ENCODE results near the gene BRPF1. TPM values are rescaled to one million over a fixed set of nuclear protein-coding genes. Genes with fewer than 3 reads are reported as not detected.

The BRPF1 gene
- total RNA-seq, 3 donors from 2014 or later: 14.7 to 19.7 (median 19.3) TPM

GRCh38 chr3:9792405-9793160 lies 61.0 kb downstream of the BRPF1 start, which contains the start of the genes ARPC4 and TADA3:
TSS of gene ARPC4 (plus strand) at chr3:9793082. CDS start at chr3:9793122, 40 bp downstream.
TSS of gene TADA3 (minus strand) at chr3:9792473. CDS start at chr3:9791466, 1,007 bp downstream.
- Histone ChIP-seq H3K27me3 (no peaks in the 10 kb centered on the region), H3K36me3 (no peaks in the 10 kb centered on the region), H3K27ac (peak within 1 kb of the TSS; percentile 99), H3K9me3 (no peaks in the 10 kb centered on the region), H3K4me3 (peak within 1 kb of the TSS; percentile 91 to 100 (median 100)), H3K4me1 (peaks cover 0 to 11% of the 10 kb centered on the region in 2 donors)
- intact Hi-C loops (cut with DNase I; ENCODE audit: low total_unique reads): loop anchor here (5.0 to 10.0 kb wide), 2 partner anchors 398 to 1550 kb away; partner anchors contain the start of gene SETD5
- TF ChIP-seq POLR2AphosphoS5 (IDR thresholded peaks at IDR 0.05) (peak; percentile 73 to 80 (median 75)), POLR2A (IDR thresholded peaks at IDR 0.05) (peak; percentile 67), CTCF (IDR thresholded peaks at IDR 0.05) (peak in 2 of 3 donors; percentile 28 to 40)
- DNase-seq (ENCODE audit: low spot score in 2 of 2): peak; percentile 87 to 88

GRCh38 chr3:9793161-9793781 lies 61.7 kb downstream of the BRPF1 start:
- intact Hi-C loops (cut with DNase I; ENCODE audit: low total_unique reads): loop anchor here (5.0 to 10.0 kb wide), 2 partner anchors 398 to 1549 kb away; partner anchors contain the start of gene SETD5
- H3K27ac ChIP-seq: peak overlapping the region; percentile 99
- H3K4me3 ChIP-seq: peak overlapping the region; percentile 91 to 100 (median 100)
- H3K27me3 ChIP-seq: no peaks in the 10 kb centered on the region
- peaks cover 2% of the 10 kb centered on the region for H3K36me3 ChIP-seq
- TF ChIP-seq POLR2A (IDR thresholded peaks at IDR 0.05): no peak
- no peak for TF ChIP-seq POLR2AphosphoS5 (IDR thresholded peaks at IDR 0.05)
- TF ChIP-seq CTCF (IDR thresholded peaks at IDR 0.05): no peak
- H3K4me1 ChIP-seq: peaks cover 0 to 11% of the 10 kb centered on the region in 2 donors
- no peak for DNase-seq (ENCODE audit: low spot score in 2 of 2)
- H3K9me3 ChIP-seq: no peaks in the 10 kb centered on the region

GRCh38 chr3:9794400-9794799 lies 62.9 kb downstream of the BRPF1 start:
- Histone ChIP-seq H3K9me3 (no peaks in the 10 kb centered on the region), H3K27ac (no peak overlapping the region), H3K36me3 (peaks cover 5% of the 10 kb centered on the region), H3K4me1 (peaks cover 0 to 11% of the 10 kb centered on the region in 2 donors), H3K27me3 (no peaks in the 10 kb centered on the region), H3K4me3 (peak overlapping the region in 1 of 3 donors; percentile 100)
- TF ChIP-seq POLR2AphosphoS5 (IDR thresholded peaks at IDR 0.05) (no peak), CTCF (IDR thresholded peaks at IDR 0.05) (no peak), POLR2A (IDR thresholded peaks at IDR 0.05) (no peak)
- no peak for DNase-seq (ENCODE audit: low spot score in 2 of 2)
- intact Hi-C loops (cut with DNase I; ENCODE audit: low total_unique reads): loop anchor here (5.0 to 10.0 kb wide), 2 partner anchors 400 to 1548 kb away; partner anchors contain the start of gene SETD5

GRCh38 chr3:9795207-9795606 lies 63.7 kb downstream of the BRPF1 start:
- H3K36me3 ChIP-seq: peaks cover 5% of the 10 kb centered on the region
- peaks cover 0 to 11% of the 10 kb centered on the region in 2 donors for H3K4me1 ChIP-seq
- no peaks in the 10 kb centered on the region for H3K9me3 ChIP-seq
- DNase-seq (ENCODE audit: low spot score in 2 of 2): no peak
- H3K27me3 ChIP-seq: no peaks in the 10 kb centered on the region
- intact Hi-C loops (cut with DNase I; ENCODE audit: low total_unique reads): loop anchor here (10.0 kb wide), 1 partner anchor 400 kb away; the partner anchor contains the start of gene SETD5
- no peak overlapping the region for H3K4me3 ChIP-seq
- no peak overlapping the region for H3K27ac ChIP-seq
- TF ChIP-seq POLR2AphosphoS5 (IDR thresholded peaks at IDR 0.05) (no peak), CTCF (IDR thresholded peaks at IDR 0.05) (no peak), POLR2A (IDR thresholded peaks at IDR 0.05) (no peak)
